Epidermal melanocyte (primary cell): Measurements from ENCODE around the gene FANCI.

ENCODE experiments used
- DNase-seq: peaks from one replicate; pipeline ENCODE4 v3.0.0; 2011; ENCODE audit warnings: low spot score; ENCODE audit not compliant: insufficient read length

FANCI gene

GRCh38 chr15:89243691-89244573, at the start of gene FANCI:
Gene FANCI (plus strand): TSS chr15:89243979. CDS start chr15:89247648, 3,669 bp downstream.
- peak; percentile 85 for DNase-seq

GRCh38 chr15:89194608-89195007, 49.2 kb upstream of the FANCI start:
- DNase-seq = no peak

GRCh38 chr15:89195836-89196235, 47.9 kb upstream of the FANCI start:
- no peak for DNase-seq

- DNase-seq = no peak
Measured at GRCh38 chr15:89196241-89196640, 47.5 kb upstream of the FANCI start.

- DNase-seq = no peak
Measured at GRCh38 chr15:89196994-89197393, 46.8 kb upstream of the FANCI start.

- DNase-seq = peak; percentile 68
Measured at GRCh38 chr15:89197503-89197971, 46.2 kb upstream of the FANCI start.

- DNase-seq = no peak
Measured at GRCh38 chr15:89198196-89198595, 45.6 kb upstream of the FANCI start.

- DNase-seq = peak; percentile 77
Measured at GRCh38 chr15:89198934-89199333, 44.8 kb upstream of the FANCI start.

- no peak for DNase-seq
Measured at GRCh38 chr15:89199746-89200145, 44.0 kb upstream of the FANCI start.

- DNase-seq = no peak
Measured at GRCh38 chr15:89200182-89200581, 43.6 kb upstream of the FANCI start.

- no peak for DNase-seq
Measured at GRCh38 chr15:89201465-89202005, 42.2 kb upstream of the FANCI start.

GRCh38 chr15:89203705-89204273, 40.0 kb upstream of the FANCI start:
- DNase-seq = no peak

- DNase-seq = no peak
Measured at GRCh38 chr15:89205991-89206585, 37.7 kb upstream of the FANCI start.

GRCh38 chr15:89206908-89207331, 36.9 kb upstream of the FANCI start:
- peak; percentile 92 for DNase-seq

- no peak for DNase-seq
Measured at GRCh38 chr15:89208256-89208655, 35.5 kb upstream of the FANCI start.

GRCh38 chr15:89209057-89209456, 34.7 kb upstream of the FANCI start:
- DNase-seq = no peak

GRCh38 chr15:89211678-89212170, 32.1 kb upstream of the FANCI start:
- DNase-seq = no peak

GRCh38 chr15:89215627-89216026, 28.2 kb upstream of the FANCI start:
- no peak for DNase-seq

- DNase-seq = no peak
Measured at GRCh38 chr15:89217031-89217430, 26.7 kb upstream of the FANCI start.

- DNase-seq = no peak
Measured at GRCh38 chr15:89217686-89218376, 25.9 kb upstream of the FANCI start.

- no peak for DNase-seq
Measured at GRCh38 chr15:89218531-89218930, 25.2 kb upstream of the FANCI start.
